ENCODE measurements around the gene RGS6. TPM values are rescaled to one million over a fixed set of nuclear protein-coding genes. Genes with fewer than 3 reads are reported as not detected.

The RGS6 gene
- total RNA-seq, 4 donors from 2014 or later, result 0.50 to 6.5 (median 4.7) TPM

DNA sequence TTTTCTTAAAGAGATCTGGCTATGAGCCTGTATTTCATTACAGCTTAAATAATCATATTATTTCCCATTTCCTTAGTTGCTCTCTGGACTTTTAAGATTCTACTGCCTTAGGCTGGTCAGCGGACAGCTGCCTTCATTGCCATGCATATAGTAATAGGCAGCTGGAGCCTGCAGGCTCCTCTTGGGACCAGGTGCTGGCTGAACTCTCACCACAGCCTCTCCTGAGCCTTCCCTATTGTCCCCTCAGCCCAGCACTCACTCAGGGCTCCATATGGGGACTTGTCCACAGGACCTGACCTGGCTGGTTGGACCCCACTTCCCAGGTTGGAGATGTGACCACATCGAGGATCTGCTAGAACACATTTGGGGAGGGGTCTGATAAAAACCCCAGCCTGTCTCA is 556.3 kb downstream of the RGS6 start:
- Histone ChIP-seq H3K36me3 (no peaks in the 10 kb centered on the region), H3K4me3 (no peak overlapping the region), H3K27me3 (no peaks in the 10 kb centered on the region), H3K27ac (no peak overlapping the region), H3K9me3 (peaks cover 0 to 13% (median 0%) of the 10 kb centered on the region in 3 donors), H3K4me1 (no peaks in the 10 kb centered on the region)
- TF ChIP-seq POLR2AphosphoS5 (IDR thresholded peaks at IDR 0.05), result no peak
- TF ChIP-seq CTCF (IDR thresholded peaks at IDR 0.05), result no peak
- TF ChIP-seq EP300 (IDR thresholded peaks at IDR 0.05), result no peak
- no peak for TF ChIP-seq POLR2A (IDR thresholded peaks at IDR 0.05)
- 93% methylated on average over 2 of the region's 2 CpGs; no CpG with 5 or more reads in 1 of the 2 donors for WGBS, 2 donors (ENCODE audit: low coverage in 1 of 2)
- no peak for ATAC-seq

GRCh38 chr14:72492196-72492595 is 560.0 kb downstream of the RGS6 start:
- no peak for TF ChIP-seq CTCF (IDR thresholded peaks at IDR 0.05)
- no peak for TF ChIP-seq POLR2A (IDR thresholded peaks at IDR 0.05)
- Histone ChIP-seq H3K27ac (no peak overlapping the region), H3K4me1 (no peaks in the 10 kb centered on the region), H3K9me3 (peaks cover 0 to 20% (median 0%) of the 10 kb centered on the region in 3 donors), H3K27me3 (no peaks in the 10 kb centered on the region), H3K36me3 (no peaks in the 10 kb centered on the region), H3K4me3 (no peak overlapping the region)
- WGBS, 2 donors (ENCODE audit: low coverage in 1 of 2), result 96% methylated on average over 5 of the region's 5 CpGs; no CpG with 5 or more reads in 1 of the 2 donors
- no peak for ATAC-seq

DNA sequence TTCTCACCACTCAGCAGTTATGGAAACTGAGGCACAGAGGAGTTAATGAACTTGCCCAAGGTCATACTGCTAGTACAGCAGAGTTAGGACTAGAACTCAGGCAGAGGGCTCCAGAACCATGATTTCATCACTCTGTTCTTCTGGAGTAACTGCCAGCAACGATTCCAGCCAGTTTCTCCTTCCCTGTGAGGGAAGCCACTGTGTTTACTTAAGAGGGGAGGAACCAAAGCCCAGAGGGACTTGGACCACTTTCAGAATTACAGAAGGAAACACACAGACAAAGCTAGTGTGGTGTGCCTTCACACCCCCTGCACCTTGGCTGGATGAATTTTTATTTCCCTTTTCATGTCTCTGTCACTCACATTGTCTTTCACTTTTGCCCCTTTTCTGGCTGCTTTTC is 563.4 kb downstream of the RGS6 start:
- TF ChIP-seq CTCF (IDR thresholded peaks at IDR 0.05) (no peak), EP300 (IDR thresholded peaks at IDR 0.05) (no peak), POLR2A (IDR thresholded peaks at IDR 0.05) (no peak), POLR2AphosphoS5 (IDR thresholded peaks at IDR 0.05) (no peak)
- no peak overlapping the region for H3K4me3 ChIP-seq
- H3K4me1 ChIP-seq, result no peaks in the 10 kb centered on the region
- H3K27me3 ChIP-seq, result no peaks in the 10 kb centered on the region
- WGBS, 2 donors (ENCODE audit: low coverage in 1 of 2), result 0 to 14% methylated on average over 1 of the region's 1 CpG
- no peaks in the 10 kb centered on the region for H3K36me3 ChIP-seq
- H3K27ac ChIP-seq, result no peak overlapping the region
- ATAC-seq, result peak; percentile 71
- peaks cover 0 to 8% (median 0%) of the 10 kb centered on the region in 3 donors for H3K9me3 ChIP-seq

- 93% methylated on average over 6 of the region's 7 CpGs; no CpG with 5 or more reads in 1 of the 2 donors for WGBS, 2 donors (ENCODE audit: low coverage in 1 of 2)
Observed at GRCh38 chr14:72498646-72499045, 566.4 kb downstream of the RGS6 start.

More at GRCh38 chr14:72498646-72499045, 566.4 kb downstream of the RGS6 start:
- no peak overlapping the region for H3K4me3 ChIP-seq
- H3K9me3 ChIP-seq, result peaks cover 0 to 9% (median 0%) of the 10 kb centered on the region in 3 donors
- no peaks in the 10 kb centered on the region for H3K27me3 ChIP-seq
- no peaks in the 10 kb centered on the region for H3K4me1 ChIP-seq
- no peaks in the 10 kb centered on the region for H3K36me3 ChIP-seq
- no peak overlapping the region for H3K27ac ChIP-seq
- no peak for ATAC-seq
- TF ChIP-seq POLR2AphosphoS5 (IDR thresholded peaks at IDR 0.05) (no peak), POLR2A (IDR thresholded peaks at IDR 0.05) (no peak), EP300 (IDR thresholded peaks at IDR 0.05) (no peak), CTCF (IDR thresholded peaks at IDR 0.05) (no peak)
